NK-92 (cell line): Measurements from ENCODE around the gene KSR2.
"Not testable (repeated sequence)": the region's sequence is repeated elsewhere in the genome, so short reads cannot be mapped to it uniquely, and the experiment has no call there.

ENCODE experiments used
- DNase-seq: peaks from one replicate; lab custom pipeline; 2025; ENCODE audit not compliant: unreplicated experiment; lab: John Stamatoyannopoulos, UW

Gene KSR2

GRCh38 chr12:117968826-117969659 lies at the start of gene KSR2:
Gene KSR2 (minus strand): TSS chr12:117968990. CDS start chr12:117968255, 735 bp downstream.
- DNase-seq, result no peak

- DNase-seq, result no peak
These were observed 49.1 kb upstream of the KSR2 start for GRCh38 chr12:118017926-118018325.

GRCh38 chr12:118016424-118017264 lies 47.9 kb upstream of the KSR2 start, which contains the start of gene RFC5:
Gene RFC5 (plus strand): TSS chr12:118016703. CDS start chr12:118016828, 125 bp downstream.
- peak; percentile 85 for DNase-seq

- DNase-seq, result no peak
These were observed 47.2 kb upstream of the KSR2 start for GRCh38 chr12:118015944-118016343.

GRCh38 chr12:118015306-118015705 lies 46.5 kb upstream of the KSR2 start:
- DNase-seq, result no peak

- DNase-seq, result no peak
These were observed 44.5 kb upstream of the KSR2 start for GRCh38 chr12:118013283-118013682.

- no peak for DNase-seq
These were observed 43.2 kb upstream of the KSR2 start for GRCh38 chr12:118011961-118012360.

GRCh38 chr12:118011377-118011776 lies 42.6 kb upstream of the KSR2 start:
- no peak for DNase-seq

- DNase-seq, result no peak
These were observed 42.1 kb upstream of the KSR2 start for GRCh38 chr12:118010903-118011302.

- DNase-seq, result not testable (repeated sequence)
These were observed 31.0 kb upstream of the KSR2 start for GRCh38 chr12:117999806-118000205.

GRCh38 chr12:117998719-117999118 lies 29.9 kb upstream of the KSR2 start:
- no peak for DNase-seq

GRCh38 chr12:117994551-117995438 lies 26.0 kb upstream of the KSR2 start:
- no peak for DNase-seq

- DNase-seq, result no peak
These were observed 18.1 kb upstream of the KSR2 start for GRCh38 chr12:117986705-117987469.

- DNase-seq, result no peak
These were observed 16.4 kb upstream of the KSR2 start for GRCh38 chr12:117985182-117985581.

- no peak for DNase-seq
These were observed 12.5 kb upstream of the KSR2 start for GRCh38 chr12:117981267-117981666.

- no peak for DNase-seq
These were observed 11.8 kb upstream of the KSR2 start for GRCh38 chr12:117980616-117981015.

- DNase-seq, result no peak
These were observed 8.6 kb upstream of the KSR2 start for GRCh38 chr12:117977373-117977772.

GRCh38 chr12:117975006-117975405 lies 6.2 kb upstream of the KSR2 start:
- DNase-seq, result no peak

GRCh38 chr12:117972301-117972700 lies 3.5 kb upstream of the KSR2 start:
- no peak for DNase-seq

GRCh38 chr12:117970334-117970733 lies 1.5 kb upstream of the KSR2 start:
- DNase-seq, result no peak
